ENCODE measurements around the gene MED31. TPM values are rescaled to one million over a fixed set of nuclear protein-coding genes. Genes with fewer than 3 reads are reported as not detected.
"Not testable (repeated sequence)": the region's sequence is repeated elsewhere in the genome, so short reads cannot be mapped to it uniquely, and the experiment has no call there.

Gene MED31
- total RNA-seq, 1 experiment from 2014 or later: 29.1 TPM

DNA sequence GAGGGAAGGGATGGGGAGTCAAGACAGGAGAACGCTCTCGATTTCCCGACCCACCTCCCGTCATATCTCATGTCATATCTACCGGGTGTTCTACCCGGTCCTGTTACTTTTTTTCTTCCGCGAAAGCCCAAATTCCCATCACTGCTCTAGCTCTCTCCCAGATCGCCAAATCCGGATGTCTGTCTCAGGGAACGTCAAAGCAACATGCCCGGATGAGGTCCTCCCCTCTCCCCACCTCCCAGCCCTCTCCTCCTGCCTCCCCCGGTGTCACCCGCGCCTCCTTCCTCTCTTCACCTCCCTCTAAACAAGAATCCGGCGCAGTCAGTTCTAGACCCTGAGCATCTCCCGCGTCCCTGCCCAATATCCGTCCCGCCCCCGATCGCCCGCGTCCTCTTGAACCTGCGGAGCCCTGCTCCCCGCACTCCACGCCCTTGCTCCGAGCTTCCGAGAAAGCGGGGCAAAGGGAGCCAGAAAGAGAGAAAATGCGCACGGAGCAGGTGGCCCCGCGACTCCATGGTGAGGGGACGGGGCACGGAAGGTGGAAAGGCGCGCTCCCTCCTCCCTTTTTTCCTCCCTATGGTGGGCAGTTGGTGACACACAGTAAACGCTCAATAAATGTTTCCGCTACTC lies 4.4 kb upstream of the MED31 start:
- not testable (repeated sequence) for DNase-seq (ENCODE audit: low spot score)

DNA sequence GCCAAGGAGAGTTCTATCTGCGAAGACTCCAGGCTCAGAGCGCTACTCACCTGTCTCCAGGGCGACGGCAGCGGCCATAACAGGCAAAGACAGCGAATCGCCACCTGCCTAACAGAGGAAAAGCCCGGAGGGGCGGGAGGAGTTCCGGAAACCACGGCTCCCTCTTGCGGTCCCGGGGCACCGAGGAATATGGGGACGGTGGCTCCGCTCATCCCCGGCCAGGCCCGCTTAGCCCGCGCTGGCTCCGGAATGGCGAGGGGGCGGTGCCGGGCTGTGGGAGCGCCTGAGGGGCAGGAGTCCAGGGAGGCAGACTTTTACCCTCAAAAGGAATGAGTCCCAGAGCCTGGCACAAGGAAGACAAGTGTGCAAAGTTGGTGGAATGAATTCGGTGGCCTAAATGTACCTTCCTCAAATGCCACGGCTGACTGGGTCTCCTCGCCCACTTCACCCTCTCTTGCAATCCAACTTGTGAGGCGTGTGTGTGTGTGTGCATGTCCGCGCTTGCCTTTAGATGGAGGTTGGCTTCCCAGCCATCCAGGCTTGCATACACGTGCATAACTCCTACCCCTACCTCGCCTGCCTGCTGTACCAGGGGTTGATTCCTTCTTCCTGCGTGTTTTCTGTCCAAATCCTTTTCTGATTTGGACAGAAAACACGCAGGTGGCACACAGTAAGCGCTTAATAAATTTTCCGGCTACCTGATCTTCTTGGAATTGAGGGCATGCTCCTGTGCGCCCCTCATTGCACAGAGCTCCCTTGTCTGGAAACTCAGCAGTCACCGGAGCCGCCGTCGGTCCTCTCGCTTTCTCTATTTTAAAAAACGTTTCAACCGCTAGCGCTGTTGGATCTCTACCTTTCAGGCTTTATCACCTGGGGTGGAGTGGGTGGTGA lies 3.7 kb upstream of the MED31 start:
- DNase-seq (ENCODE audit: low spot score): no peak

DNA sequence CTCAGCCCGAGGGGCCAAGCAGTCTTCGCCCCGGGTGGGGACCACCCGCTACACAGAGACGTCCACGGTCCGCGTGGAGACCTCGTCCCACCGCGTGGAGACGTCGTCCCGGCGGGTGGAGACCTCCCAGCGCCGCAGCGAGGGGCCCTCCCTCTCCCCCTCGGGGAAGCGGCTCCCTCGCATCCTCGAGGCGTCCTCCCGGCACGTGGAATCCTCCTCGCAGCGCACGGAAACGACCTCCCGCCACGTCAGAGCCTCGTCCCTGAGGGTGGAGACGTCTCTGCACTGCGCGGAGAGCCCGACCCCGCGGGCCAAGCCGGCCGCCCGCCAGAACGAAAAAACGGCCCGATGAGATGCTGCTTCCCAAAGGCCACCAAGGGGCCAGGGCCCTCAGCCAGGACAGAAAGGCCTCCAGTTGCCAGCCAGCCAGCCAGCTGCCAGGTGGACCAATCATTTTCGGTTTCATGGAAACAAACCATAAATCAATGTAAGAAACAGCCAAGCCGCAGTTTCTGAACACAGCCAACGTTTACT lies 581 bp upstream of the MED31 start:
- DNase-seq (ENCODE audit: low spot score): no peak

DNA sequence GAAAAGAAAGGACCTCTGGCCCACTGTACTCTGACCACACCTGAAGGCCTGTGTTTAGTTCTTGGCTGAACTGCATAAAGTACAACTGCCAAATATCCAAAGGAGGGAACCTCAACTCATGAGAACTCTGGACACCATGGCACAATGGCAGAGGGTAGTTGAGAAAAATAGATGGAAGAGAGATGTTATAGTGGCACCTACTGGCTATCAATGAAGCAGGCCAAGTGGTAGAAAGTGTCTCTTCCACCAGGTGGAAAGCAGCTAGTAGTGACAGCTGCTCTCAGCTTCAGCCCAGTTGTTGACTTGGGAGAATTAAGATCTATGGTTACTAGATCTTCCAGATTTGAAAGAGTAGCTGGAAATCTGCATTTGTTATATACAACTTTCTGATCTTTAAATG lies 3.2 kb downstream of the MED31 start:
- peak; percentile 25 for DNase-seq (ENCODE audit: low spot score)

DNA sequence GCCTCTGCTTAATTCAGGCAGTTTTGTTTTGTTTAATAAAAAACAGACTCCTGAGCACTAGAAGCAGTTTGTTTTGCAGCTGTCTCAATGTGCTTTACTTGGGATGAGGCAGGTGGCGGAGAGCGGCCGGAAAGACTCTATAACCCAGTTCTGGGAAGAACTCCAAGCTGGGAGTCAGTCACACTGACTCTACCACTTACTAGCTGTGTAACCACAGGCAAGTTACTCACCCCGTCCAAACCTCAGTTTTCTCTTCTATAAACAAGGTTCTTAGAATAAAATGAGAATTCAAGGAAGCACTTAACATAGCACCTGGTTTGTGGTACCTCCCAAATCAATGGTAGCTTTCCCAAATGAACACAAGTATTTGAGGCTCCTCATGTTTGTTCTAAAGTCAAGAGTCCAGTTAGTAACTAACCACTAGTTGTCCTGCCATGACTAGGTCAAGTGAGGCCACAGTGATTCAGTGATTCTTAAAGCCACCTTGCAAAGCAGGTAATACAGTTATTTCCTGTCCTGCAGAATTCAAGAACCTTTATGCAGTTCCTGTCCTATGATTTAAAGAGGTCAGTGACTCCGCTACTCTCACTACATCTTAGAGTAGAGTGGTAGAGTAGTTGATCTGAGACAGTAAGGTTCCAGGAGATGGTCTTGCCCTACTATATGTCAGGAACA lies 7.8 kb downstream of the MED31 start:
- DNase-seq (ENCODE audit: low spot score): no peak

DNA sequence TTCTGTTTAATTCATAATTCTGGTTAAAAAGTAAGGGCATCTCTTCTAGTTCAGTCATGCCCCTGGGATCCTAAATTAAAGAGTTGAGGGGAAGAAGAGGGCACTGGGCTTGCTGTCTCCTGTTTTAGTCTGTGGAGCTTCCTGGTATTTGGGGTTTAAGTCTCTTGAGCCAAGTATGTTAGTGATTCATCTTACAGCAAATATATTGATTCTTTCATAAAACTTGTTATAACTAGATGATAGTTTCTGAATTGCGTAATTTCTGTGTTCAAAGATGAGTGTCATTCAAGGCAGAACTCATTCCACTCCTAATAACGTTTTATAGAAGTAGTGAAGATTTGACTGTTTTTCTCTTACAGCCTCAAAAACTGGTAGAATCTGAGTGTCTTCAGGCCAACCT lies 8.8 kb downstream of the MED31 start:
- no peak for DNase-seq (ENCODE audit: low spot score)

DNA sequence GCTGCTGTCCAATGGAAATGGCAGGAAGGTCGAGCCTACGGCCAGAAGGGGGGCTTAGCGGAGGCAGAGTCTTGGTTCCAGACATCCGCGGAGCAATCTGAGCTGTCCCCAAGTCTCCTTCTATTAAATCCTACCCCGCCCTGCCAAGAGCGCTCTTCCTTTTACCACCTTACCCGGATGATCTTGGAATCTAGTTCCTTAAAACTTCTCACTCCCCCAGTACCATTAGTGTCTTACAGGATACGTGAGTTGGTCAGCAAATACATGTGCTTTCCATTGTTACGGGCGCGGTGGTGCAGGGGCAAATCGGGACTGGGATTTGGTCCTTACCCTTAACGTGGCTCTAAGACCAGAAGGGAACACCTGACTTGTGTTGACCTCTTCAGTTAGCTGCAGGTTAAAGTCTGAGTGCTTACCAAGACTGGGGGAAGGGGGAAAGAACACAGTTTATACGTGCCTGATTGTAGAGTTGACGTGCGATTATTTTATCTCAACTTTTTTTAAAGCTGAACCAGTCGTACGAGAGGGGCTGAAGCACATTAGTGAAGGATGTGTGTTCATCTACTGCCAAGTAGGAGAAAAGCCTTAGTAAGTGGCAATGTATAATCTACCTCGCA lies 10.1 kb downstream of the MED31 start:
- peak; percentile 54 for DNase-seq (ENCODE audit: low spot score)

DNA sequence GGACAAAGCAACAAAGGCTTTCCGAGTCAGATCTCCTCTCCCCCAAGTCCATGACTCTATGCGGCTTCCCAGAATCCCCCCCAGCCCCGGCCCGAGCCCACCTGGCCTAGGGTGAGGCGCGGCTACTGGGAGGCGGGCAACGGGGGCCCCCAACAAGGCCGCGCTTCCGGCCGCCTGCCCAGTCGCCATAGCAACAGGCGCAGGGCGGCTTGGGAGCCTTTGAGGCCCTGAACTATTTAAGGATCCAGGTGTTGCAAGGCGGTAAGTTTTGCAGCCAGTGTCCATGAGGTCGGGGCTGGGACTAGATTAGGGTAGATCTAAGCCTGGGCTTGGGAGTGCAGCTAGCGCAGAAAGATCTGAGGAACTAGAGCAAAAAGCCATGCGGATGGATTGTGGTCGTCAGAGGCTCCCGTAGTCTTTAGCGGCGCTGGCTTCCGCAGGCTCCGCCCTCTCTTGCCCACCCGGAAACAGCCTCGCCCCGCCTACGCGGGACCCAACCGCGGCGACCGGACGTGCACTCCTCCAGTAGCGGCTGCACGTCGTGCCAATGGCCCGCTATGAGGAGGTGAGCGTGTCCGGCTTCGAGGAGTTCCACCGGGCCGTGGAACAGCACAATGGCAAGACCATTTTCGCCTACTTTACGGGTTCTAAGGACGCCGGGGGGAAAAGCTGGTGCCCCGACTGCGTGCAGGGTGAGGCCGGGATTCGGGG lies 10.7 kb downstream of the MED31 start, which contains the start of the genes KIAA0753 and TXNDC17:
Gene KIAA0753 (minus strand): TSS at position 176 of the 711 bp plus-strand sequence. CDS start 5,608 bp downstream, outside the sequence.
Gene TXNDC17 (plus strand): TSS at position 525 of the 711 bp plus-strand sequence. CDS start 23 bp downstream, at position 548.
- peak; percentile 89 for DNase-seq (ENCODE audit: low spot score)

- DNase-seq (ENCODE audit: low spot score): peak; percentile 21
These were observed 11.5 kb downstream of the MED31 start for GRCh38 chr17:6639586-6640535.

GRCh38 chr17:6639014-6639585 lies 12.3 kb downstream of the MED31 start:
- DNase-seq (ENCODE audit: low spot score): no peak

- no peak for DNase-seq (ENCODE audit: low spot score)
These were observed 13.1 kb downstream of the MED31 start for GRCh38 chr17:6638046-6638908.

DNA sequence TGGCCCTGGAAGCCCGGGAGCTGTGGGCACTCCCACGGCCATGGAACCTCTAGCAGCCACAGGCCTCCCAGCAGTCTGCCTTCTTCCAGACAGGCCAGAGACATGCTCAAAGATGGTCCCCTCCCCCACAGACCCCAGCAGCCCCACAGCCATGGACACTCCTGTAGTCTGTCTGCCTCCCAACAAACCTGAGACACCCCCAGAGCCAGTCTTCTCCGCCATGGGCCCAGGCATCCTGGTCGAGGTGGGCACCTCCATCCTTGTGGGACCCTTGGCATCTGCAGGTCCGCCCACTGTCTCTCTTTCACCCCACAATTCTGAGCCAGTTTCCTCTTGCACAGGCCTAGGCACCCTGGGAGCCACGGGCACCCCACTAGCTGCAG lies 14.0 kb downstream of the MED31 start:
- no peak for DNase-seq (ENCODE audit: low spot score)

DNA sequence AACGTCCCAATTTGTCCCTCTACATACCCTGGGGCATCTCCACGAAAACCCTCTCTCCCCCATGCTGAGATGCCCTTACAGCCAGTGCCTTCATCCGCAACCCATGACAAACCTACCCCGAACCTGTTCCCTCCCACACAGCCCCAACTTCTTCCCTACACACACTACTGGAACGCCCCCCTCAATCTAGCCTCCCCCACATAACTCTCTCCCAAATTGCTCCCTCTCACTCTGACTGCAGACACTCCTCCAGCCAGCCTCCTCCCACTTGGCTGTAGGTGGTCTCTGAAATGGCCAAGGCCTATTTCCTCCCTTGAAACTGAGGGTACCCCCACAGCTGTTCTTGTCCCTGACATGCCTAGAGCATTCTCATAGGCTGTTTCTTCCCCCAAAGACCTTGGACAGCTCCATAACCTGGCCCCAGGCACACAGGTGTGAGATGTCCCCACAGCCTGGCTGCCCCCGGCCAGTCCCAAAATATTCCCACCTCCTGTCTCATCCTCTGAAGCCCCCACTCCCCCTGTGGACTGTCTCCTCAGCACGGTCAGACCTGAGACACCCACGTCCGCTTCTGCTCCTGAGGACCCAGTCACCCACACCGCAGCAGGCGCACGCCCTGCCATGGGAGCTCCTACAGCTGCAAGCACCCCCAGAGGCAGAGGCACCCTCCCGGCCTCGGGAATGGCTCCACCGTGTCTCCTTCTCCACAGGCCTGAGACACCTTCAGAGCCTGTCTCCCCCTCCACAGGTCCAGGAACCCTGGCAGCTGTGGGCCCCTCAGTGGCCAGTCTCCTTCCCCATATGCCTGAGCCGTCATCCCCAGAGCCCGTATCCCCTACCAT lies 14.6 kb downstream of the MED31 start:
- DNase-seq (ENCODE audit: low spot score): no peak

DNA sequence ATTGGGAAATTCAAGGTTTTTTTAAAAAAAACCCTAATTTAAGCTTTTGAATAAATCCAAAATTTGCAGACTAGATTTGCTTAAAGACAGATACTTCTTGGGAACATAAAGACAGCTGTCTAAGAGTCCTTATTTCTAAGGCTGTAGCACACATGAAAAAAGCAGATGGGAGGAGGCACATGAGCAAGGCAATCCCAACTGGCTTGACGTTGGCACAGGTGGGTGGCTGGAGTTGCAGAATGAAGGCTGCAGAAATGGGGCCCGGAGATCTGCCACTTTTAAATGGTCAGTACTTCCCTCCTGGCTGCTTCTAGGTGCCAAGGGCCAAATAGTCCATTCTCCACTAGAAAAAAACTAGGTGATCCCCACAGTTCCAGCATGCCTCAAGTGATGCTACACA lies 15.3 kb downstream of the MED31 start:
- DNase-seq (ENCODE audit: low spot score): no peak

- no peak for DNase-seq (ENCODE audit: low spot score)
These were observed 18.1 kb downstream of the MED31 start for GRCh38 chr17:6633263-6633662.

DNA sequence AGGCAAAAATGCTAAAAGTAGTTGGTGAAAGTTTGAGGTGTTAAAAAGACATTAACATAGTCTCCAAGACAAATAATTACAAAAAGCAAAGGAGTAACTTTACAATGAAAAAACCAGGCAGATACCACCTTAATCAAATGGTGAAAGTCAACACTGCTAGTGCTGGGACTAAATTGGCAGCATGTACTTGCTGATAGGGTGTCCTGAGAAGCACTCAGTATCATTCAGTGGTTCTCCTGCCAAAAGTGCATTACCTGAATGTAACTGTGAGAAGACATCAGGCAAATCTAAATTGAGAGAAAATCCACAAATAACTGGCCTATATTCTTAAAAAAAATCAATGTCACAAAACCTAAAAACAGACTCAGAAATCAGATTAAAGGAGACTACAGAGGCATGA lies 18.9 kb downstream of the MED31 start:
- DNase-seq (ENCODE audit: low spot score): no peak

DNA sequence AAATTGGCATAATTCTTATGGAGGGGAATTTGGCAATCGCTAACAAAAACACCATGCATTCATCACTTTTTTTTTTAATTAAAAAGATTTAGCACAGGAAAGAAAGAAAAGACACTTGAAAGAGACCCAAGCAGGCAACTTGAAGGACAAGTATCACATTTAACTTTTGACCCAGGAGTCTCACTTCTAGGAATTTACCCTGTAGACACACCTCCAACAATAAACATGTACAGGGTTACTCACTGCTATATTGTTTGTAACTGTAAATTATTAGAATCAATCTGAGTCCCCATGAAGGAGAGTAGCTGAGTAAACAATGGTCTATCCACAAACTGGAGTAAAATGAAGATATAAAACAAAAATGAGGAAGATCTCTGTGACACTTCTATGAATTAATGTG lies 21.0 kb downstream of the MED31 start:
- no peak for DNase-seq (ENCODE audit: low spot score)

GRCh38 chr17:6627019-6627418 lies 24.4 kb downstream of the MED31 start:
- peak; percentile 19 for DNase-seq (ENCODE audit: low spot score)

All from A172 (cell line).